ENCODE results near the gene FKRP. TPM values are rescaled to one million over a fixed set of nuclear protein-coding genes. Genes with fewer than 3 reads are reported as not detected.

Gene FKRP
- total RNA-seq, 1 experiment from 2014 or later: 19.4 TPM

- no peak for TF ChIP-seq ZBTB33 (IDR thresholded peaks at IDR 0.05; ENCODE audit: extremely low read depth, insufficient replicate concordance, low read length)
Observed at GRCh38 chr19:46739290-46739771, 6.5 kb upstream of the FKRP start (continued).

- POLR2A ChIA-PET: interaction anchor here (1.5 to 1.9 kb wide), 2 partner anchors 25 to 27 kb away, joined by 3 to 4 read pairs; partner anchors contain the start of gene PRKD2
- H3K27ac ChIP-seq (ENCODE audit: low read depth, low read length): no peak overlapping the region
- H3K9me3 ChIP-seq (ENCODE audit: control insufficient read depth in 1 of 2, insufficient read depth in 1 of 2, low read depth in 1 of 2, low read length in 2 of 2): no peaks in the 10 kb centered on the region
Observed at GRCh38 chr19:46741447-46741846, 4.4 kb upstream of the FKRP start.

GRCh38 chr19:46742926-46743480, 2.9 kb upstream of the FKRP start:
- no peaks in the 10 kb centered on the region for H3K9me3 ChIP-seq (ENCODE audit: control insufficient read depth in 1 of 2, insufficient read depth in 1 of 2, low read depth in 1 of 2, low read length in 2 of 2)
- H3K9ac ChIP-seq (ENCODE audit: low read length): no peak overlapping the region
- no peak overlapping the region for H3K4me3 ChIP-seq (replicated peaks in 1 of 2; ENCODE audit: low read depth in 1 of 2, low read length in 2 of 2)
- DNase-seq (ENCODE audit: low read depth, low spot score): no peak
- H3K4me2 ChIP-seq (ENCODE audit: low read length): no peak overlapping the region
- H4K20me1 ChIP-seq (ENCODE audit: insufficient read depth): peaks cover 17% of the 10 kb centered on the region; the same call in 1 of the 2 replicates
- no peaks in the 10 kb centered on the region for H3K9me2 ChIP-seq (ENCODE audit: insufficient read depth)
- peaks cover 5 to 20% of the 10 kb centered on the region in 2 experiments for H3K4me1 ChIP-seq (ENCODE audit: control insufficient read depth in 1 of 2, insufficient read depth in 2 of 2, low read length in 2 of 2)
- no peak overlapping the region for H3K27ac ChIP-seq (ENCODE audit: low read depth, low read length)
- H3K27me3 ChIP-seq (ENCODE audit: insufficient read depth, low read length): no peaks in the 10 kb centered on the region
- intact Hi-C loops (cut with micrococcal nuclease): no loop called here
- peaks cover 81% of the 10 kb centered on the region for H3K79me2 ChIP-seq (ENCODE audit: insufficient read depth, low read length)
- ChIA-PET POLR2A (interaction anchor here (1.9 kb wide), 1 partner anchor 28 kb away, joined by 4 read pairs; no protein-coding TSS in a partner anchor), CTCF (no interaction called here), RAD21 (ENCODE audit: low non-redundant PET in 1 of 2, low total read pairs in 2 of 2, uncharacterized antibody in 2 of 2, unreplicated experiment in 2 of 2) (no interaction called here)
- ATAC-seq: no peak
- TSS peak; percentile 25 for BruUV-seq (replicated peaks)
- no peak overlapping the region for H2AFZ ChIP-seq (ENCODE audit: low read depth, low read length, poor library complexity, severe bottlenecking)
- H3K36me3 ChIP-seq (ENCODE audit: control insufficient read depth in 1 of 2, insufficient read depth in 2 of 2, low read length in 2 of 2): peaks cover 4 to 15% of the 10 kb centered on the region in 2 experiments; a peak in 3 of 4 replicates
- no peak for TF ChIP-seq ZNF274 (IDR thresholded peaks at IDR 0.05; ENCODE audit: low read depth, low read length)
- no peak for TF ChIP-seq REST (IDR thresholded peaks at IDR 0.05; ENCODE audit: low read depth)
- TF ChIP-seq ELF1 (IDR thresholded peaks at IDR 0.05; ENCODE audit: borderline replicate concordance, low read depth): no peak
- TF ChIP-seq JUND (IDR thresholded peaks at IDR 0.05): no peak
- TF ChIP-seq SRF (IDR thresholded peaks at IDR 0.05; ENCODE audit: low read depth): no peak
- TF ChIP-seq POLR2AphosphoS5 (IDR thresholded peaks at IDR 0.05; ENCODE audit: low read depth, low read length): no peak
- no peak for TF ChIP-seq EZH2 (IDR thresholded peaks at IDR 0.05)

More at GRCh38 chr19:46741447-46741846, 4.4 kb upstream of the FKRP start:
- H3K4me1 ChIP-seq (ENCODE audit: control insufficient read depth in 1 of 2, insufficient read depth in 2 of 2, low read length in 2 of 2): peaks cover 5 to 14% of the 10 kb centered on the region in 2 experiments
- TF ChIP-seq ELF1 (IDR thresholded peaks at IDR 0.05; ENCODE audit: borderline replicate concordance, low read depth): no peak
- CTCF ChIA-PET: interaction anchor here (1.0 kb wide), 1 partner anchor 13 kb away, joined by 5 read pairs; no protein-coding TSS in a partner anchor
- no peak overlapping the region for H3K4me3 ChIP-seq (replicated peaks in 1 of 2; ENCODE audit: low read depth in 1 of 2, low read length in 2 of 2)
- peaks cover 17% of the 10 kb centered on the region; the same call in 1 of the 2 replicates for H4K20me1 ChIP-seq (ENCODE audit: insufficient read depth)
- DNase-seq (ENCODE audit: low read depth, low spot score) (no peak), ATAC-seq (no peak)
- no peak overlapping the region for H2AFZ ChIP-seq (ENCODE audit: low read depth, low read length, poor library complexity, severe bottlenecking)
- H3K4me2 ChIP-seq (ENCODE audit: low read length): no peak overlapping the region
- H3K9me2 ChIP-seq (ENCODE audit: insufficient read depth): no peaks in the 10 kb centered on the region
- RAD21 ChIA-PET (ENCODE audit: low non-redundant PET in 1 of 2, low total read pairs in 2 of 2, uncharacterized antibody in 2 of 2, unreplicated experiment in 2 of 2): no interaction called here
- BruUV-seq (replicated peaks): no TSS peak
- H3K27me3 ChIP-seq (ENCODE audit: insufficient read depth, low read length): no peaks in the 10 kb centered on the region
- intact Hi-C loops (cut with micrococcal nuclease): no loop called here
- H3K9ac ChIP-seq (ENCODE audit: low read length): no peak overlapping the region
- H3K79me2 ChIP-seq (ENCODE audit: insufficient read depth, low read length): peaks cover 96% of the 10 kb centered on the region
- peaks cover 16 to 28% of the 10 kb centered on the region in 2 experiments; a peak in 3 of 4 replicates for H3K36me3 ChIP-seq (ENCODE audit: control insufficient read depth in 1 of 2, insufficient read depth in 2 of 2, low read length in 2 of 2)
